Measurements from ENCODE around the gene KITLG. TPM values are rescaled to one million over a fixed set of nuclear protein-coding genes. Genes with fewer than 3 reads are reported as not detected.

KITLG gene
- polyA plus RNA-seq, 2 of the 4 experiments (the other 2 are of a cell fraction) = 8.0 to 10.1 TPM

DNA sequence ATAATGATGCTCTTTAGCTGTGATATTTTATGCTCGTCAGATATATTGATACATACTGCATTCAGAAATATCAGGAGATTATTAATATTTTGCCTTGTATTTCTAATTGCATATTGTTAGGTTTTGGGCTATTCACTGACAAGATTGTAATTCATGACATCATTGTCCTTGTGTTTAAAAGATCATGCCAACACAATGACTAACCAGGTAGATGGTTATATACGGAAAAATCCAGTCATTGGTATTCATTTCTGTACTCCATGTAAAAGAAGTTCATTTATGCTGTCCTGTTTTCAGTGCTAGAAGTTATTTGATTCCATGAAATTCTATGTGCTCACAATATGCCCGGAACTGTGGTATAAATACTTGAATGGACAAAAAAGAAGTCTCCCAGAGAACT is 107.5 kb downstream of the KITLG start:
- TF ChIP-seq, protein P1, sequence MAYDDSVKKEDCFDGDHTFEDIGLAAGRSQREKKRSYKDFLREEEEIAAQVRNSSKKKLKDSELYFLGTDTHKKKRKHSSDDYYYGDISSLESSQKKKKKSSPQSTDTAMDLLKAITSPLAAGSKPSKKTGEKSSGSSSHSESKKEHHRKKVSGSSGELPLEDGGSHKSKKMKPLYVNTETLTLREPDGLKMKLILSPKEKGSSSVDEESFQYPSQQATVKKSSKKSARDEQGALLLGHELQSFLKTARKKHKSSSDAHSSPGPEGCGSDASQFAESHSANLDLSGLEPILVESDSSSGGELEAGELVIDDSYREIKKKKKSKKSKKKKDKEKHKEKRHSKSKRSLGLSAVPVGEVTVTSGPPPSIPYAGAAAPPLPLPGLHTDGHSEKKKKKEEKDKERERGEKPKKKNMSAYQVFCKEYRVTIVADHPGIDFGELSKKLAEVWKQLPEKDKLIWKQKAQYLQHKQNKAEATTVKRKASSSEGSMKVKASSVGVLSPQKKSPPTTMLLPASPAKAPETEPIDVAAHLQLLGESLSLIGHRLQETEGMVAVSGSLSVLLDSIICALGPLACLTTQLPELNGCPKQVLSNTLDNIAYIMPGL (CRISPR knock-in tag; IDR thresholded peaks at IDR 0.05; ENCODE audit: borderline replicate concordance) = no peak
- TF ChIP-seq FOSL2 (IDR thresholded peaks at IDR 0.05) (no peak), FOSL2 (CRISPR knock-in tag; IDR thresholded peaks at IDR 0.05) (peak; percentile 20; the same call in 1 of the 2 replicates)
- Histone ChIP-seq H3K4me3 (no peak overlapping the region), H3K9me3 (no peaks in the 10 kb centered on the region), H3K4me1 (peaks cover 16% of the 10 kb centered on the region), H3K27ac (no peak overlapping the region), H3K4me2 (peak overlapping the region; percentile 24; the same call in 2 of the 3 replicates)
- DNase-seq (ENCODE audit: low read depth in 1 of 2, low spot score in 1 of 2) (no peak), FAIRE-seq (no peak), ATAC-seq (no peak)
- WGBS (ENCODE audit: missing lambda C conversion rate) = 64% methylated on average over 3 of the region's 3 CpGs
- ChIA-PET CTCF (interaction anchor here (0.6 kb wide), 1 partner anchor 101 kb away, joined by 3 read pairs; no protein-coding TSS in a partner anchor), POLR2A (no interaction called here)

DNA sequence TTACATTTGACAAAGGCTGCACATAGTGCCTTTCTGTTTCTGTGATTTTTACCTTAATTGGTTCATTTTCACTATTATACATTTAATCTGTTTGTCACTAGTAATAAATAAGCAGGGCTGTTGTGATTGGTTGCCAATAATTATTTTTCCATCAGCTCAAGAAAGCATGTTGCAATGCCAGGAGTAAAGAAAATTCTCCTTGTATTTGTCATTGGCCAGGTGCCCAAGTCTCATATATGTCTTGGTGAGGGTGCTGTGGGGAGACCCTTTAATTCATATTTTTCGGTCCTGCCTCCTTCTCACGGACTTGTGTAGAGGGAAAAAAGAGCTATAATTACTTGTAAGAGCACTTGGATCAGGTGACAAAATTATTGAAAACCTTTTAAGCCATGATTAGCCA is 108.0 kb downstream of the KITLG start:
- 61% methylated on average over 2 of the region's 2 CpGs for WGBS (ENCODE audit: missing lambda C conversion rate)
- Histone ChIP-seq H3K4me2 (peak overlapping the region; percentile 46), H3K4me3 (no peak overlapping the region), H3K4me1 (peaks cover 16% of the 10 kb centered on the region), H3K27ac (0 out of 6 replicates have a peak overlapping the region, but pooled peaks of 1 of the 2 experiments have one; percentile 1), H3K9me3 (no peaks in the 10 kb centered on the region)
- CTCF ChIA-PET = interaction anchor here (0.6 to 1.1 kb wide), 2 partner anchors 102 to 521 kb away, joined by 3 read pairs; no protein-coding TSS in a partner anchor
- DNase-seq (ENCODE audit: low read depth in 1 of 2, low spot score in 1 of 2) = no peak
- no peak for FAIRE-seq
- ATAC-seq = no peak
- TF ChIP-seq RNF2 (IDR thresholded peaks at IDR 0.05; ENCODE audit: borderline replicate concordance, low read depth) (no peak), CEBPB (IDR thresholded peaks at IDR 0.05) (peak in 1 of 2 experiments; percentile 26; a peak in 1 of 4 replicates), BHLHE40 (IDR thresholded peaks at IDR 0.05; ENCODE audit: low read depth, low read length) (no peak), NFE2L2 (conservative IDR thresholded peaks at IDR 0.05; ENCODE audit: low read length) (no peak), HOXA7 (CRISPR knock-in tag; IDR thresholded peaks at IDR 0.05) (no peak)
- POLR2A ChIA-PET = no interaction called here

GRCh38 chr12:88471331-88472045 is 108.8 kb downstream of the KITLG start:
- WGBS (ENCODE audit: missing lambda C conversion rate) = 69% methylated on average over 4 of the region's 4 CpGs
- Histone ChIP-seq H3K4me3 (no peak overlapping the region), H3K4me1 (peaks cover 16% of the 10 kb centered on the region), H3K9me3 (no peaks in the 10 kb centered on the region), H3K4me2 (peak overlapping the region; percentile 46), H3K27ac (0 out of 6 replicates have a peak overlapping the region, but pooled peaks of 1 of the 2 experiments have one; percentile 1)
- no peak for TF ChIP-seq TFCP2L1 (CRISPR knock-in tag; IDR thresholded peaks at IDR 0.05)
- TF ChIP-seq EHF (CRISPR knock-in tag; IDR thresholded peaks at IDR 0.05) = no peak
- TF ChIP-seq EP300 (IDR thresholded peaks at IDR 0.05) = no peak
- TF ChIP-seq CBX8 (IDR thresholded peaks at IDR 0.05) = no peak
- TF ChIP-seq E2F6 (IDR thresholded peaks at IDR 0.05; ENCODE audit: borderline replicate concordance, low read depth) = no peak
- no peak for TF ChIP-seq FOSB (CRISPR knock-in tag; IDR thresholded peaks at IDR 0.05)
- no peak for TF ChIP-seq KDM1A (IDR thresholded peaks at IDR 0.05; ENCODE audit: low read depth)
- TF ChIP-seq ZNF302 (CRISPR knock-in tag; IDR thresholded peaks at IDR 0.05) = no peak
- TF ChIP-seq, protein P1 (CRISPR knock-in tag; IDR thresholded peaks at IDR 0.05; ENCODE audit: borderline replicate concordance) = no peak
- no peak for TF ChIP-seq SREBF2 (IDR thresholded peaks at IDR 0.05)
- TF ChIP-seq HOXB5 (CRISPR knock-in tag; IDR thresholded peaks at IDR 0.05) = no peak
- no peak for TF ChIP-seq SMC3 (IDR thresholded peaks at IDR 0.05)
- no peak for TF ChIP-seq MAFK (IDR thresholded peaks at IDR 0.05; ENCODE audit: partially characterized antibody)
- TF ChIP-seq HES2 (IDR thresholded peaks at IDR 0.05) = no peak
- TF ChIP-seq BHLHE40 (IDR thresholded peaks at IDR 0.05; ENCODE audit: low read depth, low read length) = no peak
- no peak for TF ChIP-seq HDAC2 (IDR thresholded peaks at IDR 0.05)
- TF ChIP-seq HEYL (CRISPR knock-in tag; IDR thresholded peaks at IDR 0.05) = no peak
- TF ChIP-seq RNF2 (IDR thresholded peaks at IDR 0.05; ENCODE audit: borderline replicate concordance, low read depth) = no peak
- TF ChIP-seq, protein P2, sequence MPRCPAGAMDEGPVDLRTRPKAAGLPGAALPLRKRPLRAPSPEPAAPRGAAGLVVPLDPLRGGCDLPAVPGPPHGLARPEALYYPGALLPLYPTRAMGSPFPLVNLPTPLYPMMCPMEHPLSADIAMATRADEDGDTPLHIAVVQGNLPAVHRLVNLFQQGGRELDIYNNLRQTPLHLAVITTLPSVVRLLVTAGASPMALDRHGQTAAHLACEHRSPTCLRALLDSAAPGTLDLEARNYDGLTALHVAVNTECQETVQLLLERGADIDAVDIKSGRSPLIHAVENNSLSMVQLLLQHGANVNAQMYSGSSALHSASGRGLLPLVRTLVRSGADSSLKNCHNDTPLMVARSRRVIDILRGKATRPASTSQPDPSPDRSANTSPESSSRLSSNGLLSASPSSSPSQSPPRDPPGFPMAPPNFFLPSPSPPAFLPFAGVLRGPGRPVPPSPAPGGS (IDR thresholded peaks at IDR 0.05) = no peak
- DNase-seq (ENCODE audit: low read depth in 1 of 2, low spot score in 1 of 2) (peak in 1 of 2 experiments; percentile 27), FAIRE-seq (no peak), ATAC-seq (peak; percentile 62 to 68; a peak in 3 of 6 replicates)
- CTCF ChIA-PET = interaction anchor here (1.1 kb wide), 1 partner anchor 522 kb away, joined by 3 read pairs; no protein-coding TSS in a partner anchor
- POLR2A ChIA-PET = no interaction called here
